SK-N-SH (cell line): ENCODE data around the gene SAA1. TPM values are rescaled to one million over a fixed set of nuclear protein-coding genes. Genes with fewer than 3 reads are reported as not detected.

Source experiments
- CTCF ChIA-PET: fragments of 300-600, 350-600 bp; formaldehyde crosslinking; extraction: SDS; loops from one replicate; lab custom pipeline; 2021; lab: Yijun Ruan, JAX
- POLR2A ChIA-PET: fragments of 350-600 bp; sonication (Branson Sonifier 250); formaldehyde crosslinking; extraction: SDS; loops from one replicate; lab custom pipeline; 2020; ENCODE audit warnings: antibody characterized with exemption, inconsistent platforms; lab: Yijun Ruan, JAX
- DNase-seq: peaks from one replicate; pipeline ENCODE4 v3.0.0; 2012
- H2AFZ ChIP-seq: fragments of 200-600 bp; sonication (generic); 2 replicates; pipeline ENCODE4 v1.8.1; 2016; ENCODE audit warnings: antibody characterized with exemption, mild to moderate bottlenecking, low read depth
- H3F3A ChIP-seq: fragments of 200-600 bp; sonication (generic); replicated peaks from 2 replicates; pipeline ENCODE3; 2016; ENCODE audit warnings: antibody characterized with exemption, mild to moderate bottlenecking; ENCODE audit not compliant: insufficient read depth
- H3K27ac ChIP-seq, 2 experiments: fragments of 200-500 bp in 1 of 2; fragments of 200-600 bp in 1 of 2; sonication (Bioruptor generic) in 1 of 2; sonication (generic), shearing (Covaris generic) in 1 of 2; 2 replicates each; pipeline versions ENCODE4 v1.5.1 to v1.6.1; 2014 to 2016; ENCODE audit warnings: low read depth in 2 of 2, inconsistent platforms in 1 of 2, low read length in 1 of 2, mild to moderate bottlenecking in 1 of 2, mixed read lengths in 1 of 2
- H3K27me3 ChIP-seq: fragments of 200-600 bp; sonication (generic), shearing (Covaris generic); 2 replicates; pipeline ENCODE4 v1.6.1; 2016; ENCODE audit warnings: mixed run types; ENCODE audit not compliant: insufficient read depth
- H3K36me3 ChIP-seq, 2 experiments: fragments of 200-500 bp in 1 of 2; fragments of 200-600 bp in 1 of 2; sonication (Bioruptor generic) in 1 of 2; sonication (generic) in 1 of 2; replicated peaks in 1 of 2; 2 replicates each; pipeline versions ENCODE3 to v1.5.1; 2014 to 2016; ENCODE audit warnings: low read length in 1 of 2, mild to moderate bottlenecking in 1 of 2; ENCODE audit not compliant: insufficient read depth in 2 of 2, control insufficient read depth in 1 of 2
- H3K4me1 ChIP-seq, 2 experiments: fragments of 200-500 bp in 1 of 2; fragments of 200-600 bp in 1 of 2; sonication (Bioruptor generic) in 1 of 2; sonication (generic), shearing (Covaris generic) in 1 of 2; 2 replicates each; pipeline versions ENCODE4 v1.5.1 to v1.6.1; 2014 to 2016; ENCODE audit warnings: low read depth in 1 of 2, low read length in 1 of 2, mixed run types in 1 of 2; ENCODE audit not compliant: insufficient read depth in 2 of 2, control insufficient read depth in 1 of 2
- H3K4me2 ChIP-seq: fragments of 200-600 bp; sonication (generic), shearing (Covaris generic); 2 replicates; pipeline ENCODE4 v1.6.1; 2017; ENCODE audit warnings: mixed run types
- H3K4me3 ChIP-seq, 2 experiments: fragments of 200-500 bp in 1 of 2; fragments of 200-600 bp in 1 of 2; sonication (Bioruptor generic) in 1 of 2; sonication (generic), shearing (Covaris generic) in 1 of 2; 2 replicates each; pipeline versions ENCODE4 v1.5.1 to v1.8.1; 2014 to 2016; ENCODE audit warnings: low read depth in 2 of 2, inconsistent platforms in 1 of 2, low read length in 1 of 2, mild to moderate bottlenecking in 1 of 2, mixed read lengths in 1 of 2, moderate library complexity in 1 of 2
- H3K79me2 ChIP-seq: fragments of 200-600 bp; sonication (generic); 2 replicates; pipeline ENCODE4 v1.8.1; 2017; ENCODE audit warnings: mild to moderate bottlenecking; ENCODE audit not compliant: insufficient read depth
- H3K9ac ChIP-seq: fragments of 200-600 bp; sonication (generic); 2 replicates; pipeline ENCODE4 v1.6.1; 2017; ENCODE audit warnings: mixed run types
- H3K9me2 ChIP-seq: fragments of 200-600 bp; sonication (generic); 2 replicates; pipeline ENCODE4 v1.6.1; 2017; ENCODE audit warnings: mixed run types
- H3K9me3 ChIP-seq: fragments of 200-600 bp; sonication (generic); 2 replicates; pipeline ENCODE4 v1.6.1; 2017; ENCODE audit warnings: mixed run types, mild to moderate bottlenecking, moderate library complexity
- H4K20me1 ChIP-seq: fragments of 200-600 bp; sonication (generic); 2 replicates; pipeline ENCODE4 v1.6.1; 2017; ENCODE audit warnings: mild to moderate bottlenecking, mixed run types; ENCODE audit not compliant: insufficient read depth
- CHD2 ChIP-seq: fragments of 150-350 bp; IDR thresholded peaks from 2 replicates; pipeline ENCODE4 v1.6.1; 2018; ENCODE audit warnings: low read length; ENCODE audit not compliant: partially characterized antibody
- CTCF ChIP-seq: fragments of 200-600 bp; sonication (generic); IDR thresholded peaks from 2 replicates; pipeline ENCODE4 v1.6.1; 2017; ENCODE audit warnings: antibody characterized with exemption, mild to moderate bottlenecking, moderate library complexity
- ELF1 ChIP-seq: IDR thresholded peaks from 2 replicates; pipeline ENCODE4 v1.4.0; 2012
- EZH2phosphoT487 ChIP-seq: fragments of 200-600 bp; sonication (generic); IDR thresholded peaks from 2 replicates; pipeline ENCODE4 v1.6.1; 2017; ENCODE audit warnings: low read depth, mixed run types, mild to moderate bottlenecking, antibody characterized with exemption, moderate library complexity, borderline replicate concordance
- FOSL2 ChIP-seq: IDR thresholded peaks from 2 replicates; pipeline ENCODE4 v1.4.0; 2012; ENCODE audit warnings: low read depth, mild to moderate bottlenecking, moderate library complexity, borderline replicate concordance
- FOXJ3 ChIP-seq: sonication (generic); formaldehyde crosslinking; IDR thresholded peaks from 2 replicates; pipeline ENCODE4 v1.5.1; 2020; ENCODE audit warnings: mild to moderate bottlenecking, missing genetic modification reagents
- FOXM1 ChIP-seq: IDR thresholded peaks from 2 replicates; pipeline ENCODE4 v1.4.0; 2012; ENCODE audit warnings: low read depth, mild to moderate bottlenecking
- GABPA ChIP-seq: IDR thresholded peaks from 2 replicates; pipeline ENCODE4 v1.4.0; 2012; ENCODE audit warnings: low read depth, mild to moderate bottlenecking
- GATA2 ChIP-seq: sonication (generic); formaldehyde crosslinking; IDR thresholded peaks from 2 replicates; pipeline ENCODE4 v1.5.0; 2020; ENCODE audit warnings: mild to moderate bottlenecking, missing genetic modification reagents
- IRF3 ChIP-seq: fragments of 150-350 bp; IDR thresholded peaks from 2 replicates; pipeline ENCODE4 v1.6.1; 2016; ENCODE audit warnings: mild to moderate bottlenecking, low read depth, low read length
- MAX ChIP-seq: IDR thresholded peaks from 2 replicates; pipeline ENCODE4 v1.4.0; 2012; ENCODE audit warnings: low read depth
- MXI1 ChIP-seq: IDR thresholded peaks from 2 replicates; pipeline ENCODE4 v1.6.1; 2012; ENCODE audit warnings: mild to moderate bottlenecking, low read depth, low read length, improper control_type of control experiment
- NFIC ChIP-seq: IDR thresholded peaks from 2 replicates; pipeline ENCODE4 v1.4.0; 2012; ENCODE audit warnings: borderline replicate concordance
- NRF1 ChIP-seq: IDR thresholded peaks from 2 replicates; pipeline ENCODE4 v1.6.1; 2012; ENCODE audit warnings: low read depth, mild to moderate bottlenecking, low read length
- POLR2AphosphoS5 ChIP-seq: IDR thresholded peaks from 2 replicates; pipeline ENCODE4 v1.6.1; 2012; ENCODE audit warnings: low read depth, low read length
- RAD21 ChIP-seq: IDR thresholded peaks from 2 replicates; pipeline ENCODE4 v1.6.1; 2012; ENCODE audit warnings: mild to moderate bottlenecking, low read length
- RCOR1 ChIP-seq: fragments of 150-350 bp; IDR thresholded peaks from 2 replicates; pipeline ENCODE4 v1.6.1; 2017; ENCODE audit warnings: antibody characterized with exemption, low read length
- RXRA ChIP-seq: IDR thresholded peaks from 2 replicates; pipeline ENCODE4 v1.4.0; 2012; ENCODE audit warnings: low read depth, mild to moderate bottlenecking, borderline replicate concordance
- SIN3A ChIP-seq: IDR thresholded peaks from 2 replicates; pipeline ENCODE4 v1.6.1; 2012; ENCODE audit warnings: low read depth, mild to moderate bottlenecking, low read length, moderate library complexity, borderline replicate concordance
- TEAD4 ChIP-seq: IDR thresholded peaks from 2 replicates; pipeline ENCODE4 v1.4.0; 2012; ENCODE audit warnings: mild to moderate bottlenecking, borderline replicate concordance; ENCODE audit not compliant: insufficient read depth
- USF2 ChIP-seq: fragments of 150-350 bp; IDR thresholded peaks from 2 replicates; pipeline ENCODE4 v1.6.1; 2017; ENCODE audit warnings: antibody characterized with exemption, low read length, low read depth, borderline replicate concordance
- WGBS: methylation state at CpG from one replicate; pipeline ENCODE4 v1.1.6; 2017; ENCODE audit warnings: low lambda C conversion rate; 5-methylcytosine and 5-hydroxymethylcytosine counted together
- polyA plus RNA-seq, 3 experiments: library from polyadenylated mRNA; depleted of rRNA; stranded (reverse); fragments of >200 nt; gene quantifications; 2 replicates each; pipeline ENCODE4 v1.2.3, GENCODE V29; 2012
- TF ChIP-seq, protein P1 (sequence below): IDR thresholded peaks from 2 replicates; pipeline ENCODE4 v1.6.1; 2012; ENCODE audit warnings: mild to moderate bottlenecking, low read depth, low read length, moderate library complexity

The SAA1 gene
- polyA plus RNA-seq, 1 of the 3 experiments (the other 2 are of a cell fraction) = not detected

DNA sequence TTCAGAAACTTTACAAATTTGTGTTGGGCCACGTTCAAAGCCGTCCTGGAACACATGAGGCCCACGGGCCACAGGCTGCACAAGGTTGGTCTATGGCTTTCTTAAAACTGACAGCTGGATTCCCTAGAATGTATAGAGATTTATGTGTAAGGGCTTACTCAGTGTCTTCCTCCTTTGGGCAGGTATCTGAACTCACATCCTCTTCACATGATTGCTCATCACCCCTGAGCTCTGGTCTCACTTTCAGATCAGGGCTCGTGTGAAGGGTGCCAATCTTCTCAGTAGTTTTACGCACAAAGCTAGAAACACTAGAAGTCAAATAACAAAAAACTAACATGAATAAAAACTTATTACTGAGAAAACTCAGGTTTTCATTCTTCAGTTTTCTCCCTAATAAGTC, 28.8 kb downstream of the SAA1 start (continued):
- no peak for TF ChIP-seq IRF3
- no peak for TF ChIP-seq MXI1
- TF ChIP-seq FOXJ3 (CRISPR knock-in tag) = no peak
- TF ChIP-seq CHD2 = no peak
- TF ChIP-seq RCOR1 = no peak
- TF ChIP-seq MAX = no peak
- TF ChIP-seq TEAD4 = no peak
- no peak for TF ChIP-seq SIN3A
- no peak for TF ChIP-seq GABPA
- no peak for TF ChIP-seq NRF1
- TF ChIP-seq FOXM1 = no peak
- TF ChIP-seq CTCF = no peak

DNA sequence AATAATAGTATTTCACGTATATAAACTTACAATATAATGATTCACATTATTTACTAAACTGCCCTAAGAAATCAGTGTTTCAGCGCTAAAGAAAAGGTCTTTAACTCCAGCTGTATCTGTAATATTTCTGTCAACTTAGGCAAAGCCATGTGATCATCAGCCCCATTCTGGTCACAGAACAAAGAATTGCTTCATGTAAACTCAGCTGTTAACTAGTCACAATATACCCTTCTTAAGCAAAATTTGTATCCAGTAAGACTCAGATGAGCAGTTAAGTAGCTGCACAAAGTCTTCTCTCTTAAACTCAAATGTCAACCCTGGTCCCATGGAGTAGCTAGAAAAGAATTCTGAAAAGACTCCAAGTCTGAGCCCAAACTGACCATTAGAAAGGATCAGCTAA, 29.3 kb downstream of the SAA1 start:
- Histone ChIP-seq H3K27ac (no peak overlapping the region), H3K9me2 (no peaks in the 10 kb centered on the region)
- POLR2A ChIA-PET = no interaction called here

More for the DNA sequence above, 29.3 kb downstream of the SAA1 start:
- DNase-seq = no peak
- Histone ChIP-seq H3K4me1 (no peaks in the 10 kb centered on the region), H3K9me3 (no peaks in the 10 kb centered on the region), H3K36me3 (peaks cover 74 to 81% of the 10 kb centered on the region in 2 experiments), H3K4me2 (no peak overlapping the region), H3K79me2 (no peaks in the 10 kb centered on the region), H2AFZ (no peak overlapping the region), H3F3A (no peaks in the 10 kb centered on the region), H4K20me1 (no peaks in the 10 kb centered on the region), H3K27me3 (no peaks in the 10 kb centered on the region), H3K4me3 (no peak overlapping the region), H3K9ac (no peak overlapping the region)
- CTCF ChIA-PET = no interaction called here
- 99% methylated on average over 2 of the region's 2 CpGs for WGBS
- TF ChIP-seq GATA2 (CRISPR knock-in tag) = no peak
- no peak for TF ChIP-seq TEAD4
- TF ChIP-seq RXRA = no peak
- no peak for TF ChIP-seq POLR2AphosphoS5
- TF ChIP-seq EZH2phosphoT487 = no peak
- TF ChIP-seq RAD21 = no peak
- TF ChIP-seq CHD2 = no peak
- TF ChIP-seq SIN3A = no peak
- no peak for TF ChIP-seq FOSL2
- TF ChIP-seq ELF1 = no peak
- TF ChIP-seq, protein P1, sequence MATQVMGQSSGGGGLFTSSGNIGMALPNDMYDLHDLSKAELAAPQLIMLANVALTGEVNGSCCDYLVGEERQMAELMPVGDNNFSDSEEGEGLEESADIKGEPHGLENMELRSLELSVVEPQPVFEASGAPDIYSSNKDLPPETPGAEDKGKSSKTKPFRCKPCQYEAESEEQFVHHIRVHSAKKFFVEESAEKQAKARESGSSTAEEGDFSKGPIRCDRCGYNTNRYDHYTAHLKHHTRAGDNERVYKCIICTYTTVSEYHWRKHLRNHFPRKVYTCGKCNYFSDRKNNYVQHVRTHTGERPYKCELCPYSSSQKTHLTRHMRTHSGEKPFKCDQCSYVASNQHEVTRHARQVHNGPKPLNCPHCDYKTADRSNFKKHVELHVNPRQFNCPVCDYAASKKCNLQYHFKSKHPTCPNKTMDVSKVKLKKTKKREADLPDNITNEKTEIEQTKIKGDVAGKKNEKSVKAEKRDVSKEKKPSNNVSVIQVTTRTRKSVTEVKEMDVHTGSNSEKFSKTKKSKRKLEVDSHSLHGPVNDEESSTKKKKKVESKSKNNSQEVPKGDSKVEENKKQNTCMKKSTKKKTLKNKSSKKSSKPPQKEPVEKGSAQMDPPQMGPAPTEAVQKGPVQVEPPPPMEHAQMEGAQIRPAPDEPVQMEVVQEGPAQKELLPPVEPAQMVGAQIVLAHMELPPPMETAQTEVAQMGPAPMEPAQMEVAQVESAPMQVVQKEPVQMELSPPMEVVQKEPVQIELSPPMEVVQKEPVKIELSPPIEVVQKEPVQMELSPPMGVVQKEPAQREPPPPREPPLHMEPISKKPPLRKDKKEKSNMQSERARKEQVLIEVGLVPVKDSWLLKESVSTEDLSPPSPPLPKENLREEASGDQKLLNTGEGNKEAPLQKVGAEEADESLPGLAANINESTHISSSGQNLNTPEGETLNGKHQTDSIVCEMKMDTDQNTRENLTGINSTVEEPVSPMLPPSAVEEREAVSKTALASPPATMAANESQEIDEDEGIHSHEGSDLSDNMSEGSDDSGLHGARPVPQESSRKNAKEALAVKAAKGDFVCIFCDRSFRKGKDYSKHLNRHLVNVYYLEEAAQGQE = no peak
- TF ChIP-seq USF2 = no peak
- no peak for TF ChIP-seq NRF1
- TF ChIP-seq MXI1 = no peak
- TF ChIP-seq NFIC = no peak
